Left ventricle myocardium inferior (tissue), 1 donor: ENCODE measurements around the gene AGBL4. TPM values are rescaled to one million over a fixed set of nuclear protein-coding genes. Genes with fewer than 3 reads are reported as not detected.
"Not testable (repeated sequence)": the region's sequence is repeated elsewhere in the genome, so short reads cannot be mapped to it uniquely, and the experiment has no call there.

Source experiments
- DNase-seq: peaks from one replicate; pipeline ENCODE4 v3.0.0-alpha.2; 2020
- H3K27ac ChIP-seq: fragments of 200-600 bp; replicated peaks from 2 replicates; pipeline ENCODE4 v1.8.0; 2021
- H3K27me3 ChIP-seq: fragments of 200-600 bp; 2 replicates; pipeline ENCODE4 v1.8.0; 2021; ENCODE audit warnings: low read depth
- H3K36me3 ChIP-seq: fragments of 200-600 bp; 2 replicates; pipeline ENCODE4 v1.8.0; 2021
- H3K4me1 ChIP-seq: fragments of 200-600 bp; 2 replicates; pipeline ENCODE4 v1.8.0; 2021
- H3K4me3 ChIP-seq: fragments of 200-600 bp; 2 replicates; pipeline ENCODE4 v1.8.0; 2021; ENCODE audit warnings: mild to moderate bottlenecking, moderate library complexity
- H3K9me3 ChIP-seq: fragments of 200-600 bp; replicated peaks from 2 replicates; pipeline ENCODE4 v1.8.0; 2021
- intact Hi-C: fragments of 100-400 bp; cut with micrococcal nuclease; formaldehyde crosslinking; loops from one replicate; pipeline ENCODE4 v1.11.0; 2022
- total RNA-seq: library from RNA; stranded (reverse); fragmentation: NEBNext Ultra II Directional; extraction: Animal tissue kit (Norgen Biotek cat#: 25700); gene quantifications from one replicate; pipeline ENCODE4 v1.2.1, GENCODE V29; 2021
- TF ChIP-seq, protein P1 (sequence below): fragments of 200-600 bp; IDR thresholded peaks from 2 replicates; pipeline ENCODE4 v1.8.0; 2021; ENCODE audit warnings: antibody characterized with exemption, mild to moderate bottlenecking, borderline replicate concordance
- donor health status: DM: no; HTN: yes; CAD: no; lungs with severe emphysema.

The AGBL4 gene
- total RNA-seq, 1 donor from 2014 or later: 0.38 TPM

DNA sequence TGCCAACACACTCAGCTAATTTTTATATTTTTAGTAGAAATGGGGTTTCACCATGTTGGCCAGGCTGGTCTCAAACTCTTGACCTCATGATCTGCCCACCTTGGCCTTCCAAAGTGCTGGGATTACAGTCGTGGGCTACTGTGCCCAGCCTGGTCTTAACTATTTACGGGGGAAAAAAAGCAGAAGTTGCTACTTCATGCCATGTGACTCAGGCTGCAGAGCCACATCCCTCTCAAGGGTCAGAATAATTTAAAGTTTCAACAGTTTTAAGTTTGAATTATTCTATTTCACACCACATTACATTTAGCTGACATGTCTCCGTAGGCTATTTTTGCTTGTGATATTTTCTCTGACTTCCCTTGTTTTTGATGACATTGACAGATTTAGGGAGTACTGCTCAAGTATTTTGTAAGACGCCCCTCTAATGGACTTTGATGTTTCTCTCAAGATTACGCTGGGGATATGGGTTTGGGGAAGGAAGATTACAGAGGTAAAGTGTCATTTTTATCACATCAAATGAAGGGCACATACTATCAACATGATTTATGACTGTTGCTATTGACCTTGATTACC lies 14.6 kb upstream of the AGBL4 start:
- Histone ChIP-seq H3K9me3 (no peaks in the 10 kb centered on the region), H3K4me1 (no peaks in the 10 kb centered on the region), H3K36me3 (no peaks in the 10 kb centered on the region), H3K27me3 (peaks cover 71% of the 10 kb centered on the region), H3K27ac (no peak overlapping the region), H3K4me3 (no peak overlapping the region)
- TF ChIP-seq, protein P1, sequence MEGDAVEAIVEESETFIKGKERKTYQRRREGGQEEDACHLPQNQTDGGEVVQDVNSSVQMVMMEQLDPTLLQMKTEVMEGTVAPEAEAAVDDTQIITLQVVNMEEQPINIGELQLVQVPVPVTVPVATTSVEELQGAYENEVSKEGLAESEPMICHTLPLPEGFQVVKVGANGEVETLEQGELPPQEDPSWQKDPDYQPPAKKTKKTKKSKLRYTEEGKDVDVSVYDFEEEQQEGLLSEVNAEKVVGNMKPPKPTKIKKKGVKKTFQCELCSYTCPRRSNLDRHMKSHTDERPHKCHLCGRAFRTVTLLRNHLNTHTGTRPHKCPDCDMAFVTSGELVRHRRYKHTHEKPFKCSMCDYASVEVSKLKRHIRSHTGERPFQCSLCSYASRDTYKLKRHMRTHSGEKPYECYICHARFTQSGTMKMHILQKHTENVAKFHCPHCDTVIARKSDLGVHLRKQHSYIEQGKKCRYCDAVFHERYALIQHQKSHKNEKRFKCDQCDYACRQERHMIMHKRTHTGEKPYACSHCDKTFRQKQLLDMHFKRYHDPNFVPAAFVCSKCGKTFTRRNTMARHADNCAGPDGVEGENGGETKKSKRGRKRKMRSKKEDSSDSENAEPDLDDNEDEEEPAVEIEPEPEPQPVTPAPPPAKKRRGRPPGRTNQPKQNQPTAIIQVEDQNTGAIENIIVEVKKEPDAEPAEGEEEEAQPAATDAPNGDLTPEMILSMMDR: no peak
- no peak for DNase-seq
- intact Hi-C loops: no loop called here

DNA sequence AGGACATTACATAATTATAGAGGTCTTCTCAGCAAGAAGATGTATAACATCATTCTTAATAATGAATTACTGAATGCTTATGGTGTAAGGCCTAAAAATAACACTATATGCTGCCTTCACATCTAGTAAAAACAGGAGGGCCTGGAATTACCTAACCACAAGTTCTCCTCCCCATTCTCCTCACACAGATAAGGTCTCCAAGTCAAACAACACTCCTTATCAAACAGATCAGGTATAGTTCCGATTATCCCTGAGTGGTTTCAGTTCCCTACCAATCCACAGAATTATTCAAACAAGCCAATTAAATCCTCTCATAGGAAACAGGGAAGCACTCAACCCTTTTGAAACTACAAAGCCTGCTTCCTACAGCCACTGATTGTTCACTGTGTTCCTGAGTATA lies 4.0 kb upstream of the AGBL4 start:
- no peak for DNase-seq
- TF ChIP-seq, protein P1: no peak
- no peaks in the 10 kb centered on the region for H3K36me3 ChIP-seq
- no peak overlapping the region for H3K27ac ChIP-seq
- no peak overlapping the region for H3K4me3 ChIP-seq
- H3K27me3 ChIP-seq: peaks cover 45% of the 10 kb centered on the region
- no peaks in the 10 kb centered on the region for H3K9me3 ChIP-seq
- intact Hi-C loops: no loop called here
- peaks cover 6% of the 10 kb centered on the region for H3K4me1 ChIP-seq

DNA sequence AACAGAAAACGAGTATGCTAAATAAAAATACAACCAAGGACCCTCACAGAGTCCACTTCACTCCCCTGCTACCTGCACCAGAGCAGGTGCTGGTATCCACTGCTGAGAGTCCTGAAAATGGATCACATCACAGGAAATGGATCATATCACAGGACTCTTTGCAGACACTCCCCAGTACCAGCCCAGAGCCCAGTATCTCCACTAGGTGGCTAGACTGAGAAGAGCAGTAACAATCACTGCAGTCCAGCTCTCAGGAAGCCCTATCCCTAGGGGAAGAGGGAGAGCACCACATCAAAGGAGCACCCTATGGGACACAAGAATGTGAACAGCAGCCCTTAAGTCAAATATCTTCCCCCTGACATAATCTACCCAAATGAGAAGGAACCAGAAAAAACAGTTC lies 28.0 kb downstream of the AGBL4 start:
- Histone ChIP-seq H3K27me3 (no peaks in the 10 kb centered on the region), H3K36me3 (no peaks in the 10 kb centered on the region)

DNA sequence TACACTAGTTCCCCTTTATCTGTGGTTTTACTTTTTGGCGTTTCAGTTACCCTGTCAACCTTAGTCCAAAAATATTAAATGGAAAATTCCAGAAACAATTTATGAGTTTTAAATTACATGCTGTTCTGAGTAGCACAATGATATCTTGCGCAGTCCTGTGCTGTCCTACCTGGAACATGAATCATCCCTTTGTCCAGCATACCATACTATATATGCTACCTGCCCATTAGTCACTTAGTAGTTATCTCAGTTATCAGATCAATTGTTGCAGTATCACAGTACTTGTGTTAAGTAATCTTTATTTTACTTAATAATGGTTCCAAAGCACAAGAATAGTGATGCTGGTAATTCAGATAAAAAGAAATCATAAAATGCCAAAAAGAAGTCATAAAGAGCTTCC lies 52.7 kb downstream of the AGBL4 start:
- H3K36me3 ChIP-seq: no peaks in the 10 kb centered on the region
- H3K9me3 ChIP-seq: no peaks in the 10 kb centered on the region
- intact Hi-C loops: no loop called here
- no peak for DNase-seq
- H3K4me1 ChIP-seq: no peaks in the 10 kb centered on the region
- TF ChIP-seq, protein P1: no peak
- no peak overlapping the region for H3K27ac ChIP-seq
- no peaks in the 10 kb centered on the region for H3K27me3 ChIP-seq
- H3K4me3 ChIP-seq: no peak overlapping the region

More for the DNA sequence above, 28.0 kb downstream of the AGBL4 start:
- H3K27ac ChIP-seq: no peak overlapping the region
- DNase-seq: no peak
- no peaks in the 10 kb centered on the region for H3K4me1 ChIP-seq
- no peak overlapping the region for H3K4me3 ChIP-seq
- TF ChIP-seq, protein P1: no peak
- intact Hi-C loops: no loop called here
- peaks cover 23% of the 10 kb centered on the region for H3K9me3 ChIP-seq

DNA sequence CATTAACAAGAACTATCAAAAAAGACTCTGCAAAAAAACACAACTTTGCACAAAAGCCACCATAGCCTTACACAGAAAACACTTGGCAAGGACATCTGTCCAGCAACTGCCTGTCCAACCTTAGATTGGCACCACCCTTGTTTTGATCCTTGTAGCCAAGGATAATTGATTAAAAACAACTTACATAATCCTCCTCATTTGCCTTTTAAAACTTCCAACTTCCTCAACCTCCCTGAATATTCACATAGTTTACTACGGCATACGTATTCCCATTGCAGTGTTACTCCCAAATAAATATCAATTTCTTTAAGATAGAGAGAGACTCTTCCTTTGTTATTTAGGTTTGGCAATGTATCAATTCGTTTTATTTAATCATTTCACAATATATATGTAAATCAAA lies 72.4 kb downstream of the AGBL4 start:
- H3K4me1 ChIP-seq: no peaks in the 10 kb centered on the region
- H3K9me3 ChIP-seq: no peaks in the 10 kb centered on the region
- DNase-seq: no peak
- H3K36me3 ChIP-seq: no peaks in the 10 kb centered on the region
- H3K27ac ChIP-seq: no peak overlapping the region
- TF ChIP-seq, protein P1: no peak
- intact Hi-C loops: no loop called here
- no peaks in the 10 kb centered on the region for H3K27me3 ChIP-seq
- H3K4me3 ChIP-seq: no peak overlapping the region

DNA sequence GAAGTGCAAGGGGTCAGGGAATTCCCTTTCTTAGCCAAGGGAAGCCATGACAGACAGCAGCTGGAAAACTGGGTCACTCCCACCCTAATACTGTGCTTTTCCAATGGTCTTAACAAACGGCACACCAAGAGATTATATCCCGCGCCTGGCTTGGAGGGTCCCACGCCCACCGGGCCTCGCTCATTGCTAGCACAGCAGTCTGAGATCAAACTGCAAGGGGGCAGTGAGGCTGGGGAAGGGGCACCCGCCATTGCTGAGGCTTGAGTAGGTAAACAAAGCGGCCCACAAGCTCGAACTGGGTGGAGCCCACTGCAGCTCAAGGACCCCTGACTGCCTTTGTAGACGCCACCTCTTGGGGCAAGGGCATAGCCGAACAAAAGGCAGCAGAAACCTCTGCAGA lies 108.5 kb downstream of the AGBL4 start:
- H3K4me1 ChIP-seq, H3K4me3 ChIP-seq, H3K36me3 ChIP-seq, DNase-seq, H3K27me3 ChIP-seq, H3K27ac ChIP-seq, intact Hi-C loops: not testable (repeated sequence)
- H3K9me3 ChIP-seq: peaks cover 16% of the 10 kb centered on the region
